ENCODE results near the gene CLSTN1.

The CLSTN1 gene

DNA sequence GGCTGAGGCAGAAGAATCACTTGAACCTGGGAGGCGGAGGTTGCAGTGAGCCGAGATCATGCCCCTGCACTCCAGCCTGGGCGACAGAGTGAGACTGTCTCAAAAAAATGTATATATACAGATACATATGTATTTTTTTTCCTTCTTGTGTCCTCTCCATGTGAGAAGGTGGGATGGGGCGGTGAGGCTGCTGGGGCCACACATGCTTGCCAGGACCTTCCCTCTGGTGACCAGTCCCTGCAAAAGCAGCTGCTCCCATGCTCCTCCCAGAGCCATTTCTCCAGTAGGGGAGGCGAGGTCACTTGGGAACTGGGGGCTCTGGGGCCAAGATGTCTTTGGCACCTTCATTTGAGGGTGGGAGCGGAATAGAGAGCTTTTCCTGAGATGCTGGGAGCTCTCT, 97.4 kb downstream of the CLSTN1 start:
- Histone ChIP-seq H3K27me3 (replicated peaks; ENCODE audit: control insufficient read depth, insufficient read depth, low read length) (no peaks in the 10 kb centered on the region), H3K36me3 (ENCODE audit: control insufficient read depth, insufficient read depth, low read length, severe bottlenecking) (peaks cover 48% of the 10 kb centered on the region), H3K4me1 (ENCODE audit: control insufficient read depth, insufficient read depth, low read length) (no peaks in the 10 kb centered on the region), H3K9ac (ENCODE audit: low read length) (no peak overlapping the region), H3K9me3 (ENCODE audit: control insufficient read depth, low read length) (peaks cover 14% of the 10 kb centered on the region), H3K4me3 (ENCODE audit: low read length) (no peak overlapping the region)
- DNase-seq (ENCODE audit: low read depth), result no peak

DNA sequence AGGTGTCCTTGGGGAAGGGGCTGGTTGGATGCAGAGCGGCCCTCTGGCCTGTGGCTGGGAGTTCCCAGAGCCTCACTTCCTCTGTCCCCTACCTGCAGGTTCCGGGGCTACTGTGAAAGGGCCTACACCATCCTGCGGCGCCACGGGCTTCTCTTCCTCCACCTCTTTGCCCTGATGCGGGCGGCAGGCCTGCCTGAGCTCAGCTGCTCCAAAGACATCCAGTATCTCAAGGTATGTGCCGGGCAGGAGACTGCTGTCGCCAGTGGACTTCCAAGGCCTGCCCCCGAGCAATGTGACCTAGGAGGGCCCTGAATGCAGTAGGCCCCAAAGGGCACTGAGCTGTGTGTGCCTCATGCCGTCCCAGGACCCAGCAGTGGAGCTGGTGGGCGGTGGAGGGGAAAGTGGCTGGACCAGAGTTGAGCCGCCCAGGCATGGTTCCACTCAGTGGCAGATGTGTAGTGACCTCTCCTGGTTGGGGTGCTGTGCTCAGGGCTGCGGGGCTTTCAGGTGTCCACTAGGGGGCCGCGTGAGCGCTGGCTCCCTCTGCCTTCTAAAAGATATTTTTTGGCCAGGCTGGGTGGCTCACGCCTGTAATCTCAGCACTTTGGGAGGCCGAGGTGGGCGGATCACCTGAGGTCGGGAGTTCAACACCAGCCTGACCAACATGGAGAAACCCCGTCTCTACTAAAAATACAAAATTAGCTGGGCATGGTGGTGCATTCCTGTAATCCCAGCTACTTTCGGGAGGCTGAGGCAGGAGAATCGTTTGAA, 98.9 kb downstream of the CLSTN1 start:
- DNase-seq (ENCODE audit: low read depth), result peak; percentile 79
- peaks cover 14% of the 10 kb centered on the region for H3K9me3 ChIP-seq (ENCODE audit: control insufficient read depth, low read length)

GRCh38 chr1:9723926-9724325, 99.8 kb downstream of the CLSTN1 start:
- Histone ChIP-seq H3K9me3 (ENCODE audit: control insufficient read depth, low read length) (peaks cover 14% of the 10 kb centered on the region), H3K36me3 (ENCODE audit: control insufficient read depth, insufficient read depth, low read length, severe bottlenecking) (peaks cover 27% of the 10 kb centered on the region), H3K4me3 (ENCODE audit: low read length) (no peak overlapping the region), H3K27me3 (replicated peaks; ENCODE audit: control insufficient read depth, insufficient read depth, low read length) (no peaks in the 10 kb centered on the region), H3K4me1 (ENCODE audit: control insufficient read depth, insufficient read depth, low read length) (peaks cover 8% of the 10 kb centered on the region), H3K9ac (ENCODE audit: low read length) (no peak overlapping the region)
- no peak for DNase-seq (ENCODE audit: low read depth)

More for the DNA sequence above, 98.9 kb downstream of the CLSTN1 start:
- no peak overlapping the region for H3K9ac ChIP-seq (ENCODE audit: low read length)
- H3K36me3 ChIP-seq (ENCODE audit: control insufficient read depth, insufficient read depth, low read length, severe bottlenecking), result peaks cover 33% of the 10 kb centered on the region
- H3K4me1 ChIP-seq (ENCODE audit: control insufficient read depth, insufficient read depth, low read length), result no peaks in the 10 kb centered on the region
- no peaks in the 10 kb centered on the region for H3K27me3 ChIP-seq (replicated peaks; ENCODE audit: control insufficient read depth, insufficient read depth, low read length)
- no peak overlapping the region for H3K4me3 ChIP-seq (ENCODE audit: low read length)

DNA sequence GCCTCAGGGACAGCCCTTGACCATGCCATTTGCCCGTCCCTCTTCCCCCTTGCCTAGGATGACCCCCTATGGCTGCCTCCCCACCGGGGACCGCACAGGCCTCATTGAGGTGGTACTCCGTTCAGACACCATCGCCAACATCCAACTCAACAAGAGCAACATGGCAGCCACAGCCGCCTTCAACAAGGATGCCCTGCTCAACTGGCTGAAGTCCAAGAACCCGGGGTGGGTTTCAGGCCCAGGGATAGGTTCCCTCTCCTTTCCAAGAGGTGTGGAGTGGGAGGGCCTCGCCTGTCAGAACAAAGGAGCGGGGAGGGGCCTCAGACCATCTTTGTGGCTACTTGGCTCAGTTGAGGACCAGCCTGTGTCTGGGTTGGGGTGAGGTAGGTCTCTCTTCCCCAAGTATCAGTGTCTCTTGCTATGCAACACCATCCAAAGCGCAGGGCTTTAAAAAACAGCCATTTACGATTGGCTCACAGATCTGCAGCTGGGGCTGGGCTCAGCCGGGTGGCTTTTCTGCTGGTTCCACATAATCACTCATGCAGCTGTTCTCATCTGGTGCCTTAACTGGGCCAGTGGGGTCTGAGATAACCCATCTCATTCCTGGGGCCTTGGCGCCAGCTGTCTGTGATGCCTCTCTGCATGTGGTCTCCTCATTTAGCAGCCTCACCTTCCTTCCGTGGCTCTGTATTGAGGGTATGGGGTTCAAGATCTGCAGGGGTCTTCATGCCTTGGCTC, 100.5 kb downstream of the CLSTN1 start:
- H3K27me3 ChIP-seq (replicated peaks; ENCODE audit: control insufficient read depth, insufficient read depth, low read length), result no peaks in the 10 kb centered on the region
- peaks cover 20% of the 10 kb centered on the region for H3K36me3 ChIP-seq (ENCODE audit: control insufficient read depth, insufficient read depth, low read length, severe bottlenecking)
- H3K9me3 ChIP-seq (ENCODE audit: control insufficient read depth, low read length), result peaks cover 14% of the 10 kb centered on the region
- H3K9ac ChIP-seq (ENCODE audit: low read length), result no peak overlapping the region
- H3K4me1 ChIP-seq (ENCODE audit: control insufficient read depth, insufficient read depth, low read length), result peaks cover 12% of the 10 kb centered on the region
- no peak overlapping the region for H3K4me3 ChIP-seq (ENCODE audit: low read length)
- no peak for DNase-seq (ENCODE audit: low read depth)

GRCh38 chr1:9722378-9722749, 101.4 kb downstream of the CLSTN1 start:
- Histone ChIP-seq H3K36me3 (ENCODE audit: control insufficient read depth, insufficient read depth, low read length, severe bottlenecking) (peaks cover 17% of the 10 kb centered on the region), H3K4me1 (ENCODE audit: control insufficient read depth, insufficient read depth, low read length) (peaks cover 12% of the 10 kb centered on the region), H3K9ac (ENCODE audit: low read length) (no peak overlapping the region), H3K27me3 (replicated peaks; ENCODE audit: control insufficient read depth, insufficient read depth, low read length) (no peaks in the 10 kb centered on the region), H3K9me3 (ENCODE audit: control insufficient read depth, low read length) (peaks cover 14% of the 10 kb centered on the region), H3K4me3 (ENCODE audit: low read length) (no peak overlapping the region)
- no peak for DNase-seq (ENCODE audit: low read depth)

- Histone ChIP-seq H3K9ac (ENCODE audit: low read length) (no peak overlapping the region), H3K9me3 (ENCODE audit: control insufficient read depth, low read length) (peaks cover 14% of the 10 kb centered on the region), H3K4me1 (ENCODE audit: control insufficient read depth, insufficient read depth, low read length) (peaks cover 12% of the 10 kb centered on the region), H3K27me3 (replicated peaks; ENCODE audit: control insufficient read depth, insufficient read depth, low read length) (no peaks in the 10 kb centered on the region), H3K36me3 (ENCODE audit: control insufficient read depth, insufficient read depth, low read length, severe bottlenecking) (peaks cover 17% of the 10 kb centered on the region), H3K4me3 (ENCODE audit: low read length) (no peak overlapping the region)
- DNase-seq (ENCODE audit: low read depth), result peak; percentile 45
These were observed 102.0 kb downstream of the CLSTN1 start for GRCh38 chr1:9721606-9722377.

GRCh38 chr1:9720785-9721605, 102.8 kb downstream of the CLSTN1 start:
- Histone ChIP-seq H3K9ac (ENCODE audit: low read length) (no peak overlapping the region), H3K4me1 (ENCODE audit: control insufficient read depth, insufficient read depth, low read length) (peaks cover 12% of the 10 kb centered on the region), H3K4me3 (ENCODE audit: low read length) (no peak overlapping the region), H3K36me3 (ENCODE audit: control insufficient read depth, insufficient read depth, low read length, severe bottlenecking) (peaks cover 17% of the 10 kb centered on the region), H3K9me3 (ENCODE audit: control insufficient read depth, low read length) (peaks cover 14% of the 10 kb centered on the region), H3K27me3 (replicated peaks; ENCODE audit: control insufficient read depth, insufficient read depth, low read length) (no peaks in the 10 kb centered on the region)
- DNase-seq (ENCODE audit: low read depth), result no peak

GRCh38 chr1:9719978-9720722, 103.6 kb downstream of the CLSTN1 start:
- no peaks in the 10 kb centered on the region for H3K27me3 ChIP-seq (replicated peaks; ENCODE audit: control insufficient read depth, insufficient read depth, low read length)
- DNase-seq (ENCODE audit: low read depth), result no peak
- H3K4me3 ChIP-seq (ENCODE audit: low read length), result no peak overlapping the region
- no peak overlapping the region for H3K9ac ChIP-seq (ENCODE audit: low read length)
- peaks cover 14% of the 10 kb centered on the region for H3K9me3 ChIP-seq (ENCODE audit: control insufficient read depth, low read length)
- peaks cover 12% of the 10 kb centered on the region for H3K4me1 ChIP-seq (ENCODE audit: control insufficient read depth, insufficient read depth, low read length)
- H3K36me3 ChIP-seq (ENCODE audit: control insufficient read depth, insufficient read depth, low read length, severe bottlenecking), result peaks cover 17% of the 10 kb centered on the region

- Histone ChIP-seq H3K27me3 (replicated peaks; ENCODE audit: control insufficient read depth, insufficient read depth, low read length) (no peaks in the 10 kb centered on the region), H3K36me3 (ENCODE audit: control insufficient read depth, insufficient read depth, low read length, severe bottlenecking) (peaks cover 10% of the 10 kb centered on the region), H3K9me3 (ENCODE audit: control insufficient read depth, low read length) (peaks cover 6% of the 10 kb centered on the region), H3K9ac (ENCODE audit: low read length) (no peak overlapping the region), H3K4me3 (ENCODE audit: low read length) (no peak overlapping the region), H3K4me1 (ENCODE audit: control insufficient read depth, insufficient read depth, low read length) (peaks cover 12% of the 10 kb centered on the region)
- no peak for DNase-seq (ENCODE audit: low read depth)
These were observed 105.6 kb downstream of the CLSTN1 start for GRCh38 chr1:9718006-9718680.

All from adipocyte (in vitro differentiated cells).